ENCODE results near the gene HSD11B1L.
"Not testable (repeated sequence)": the region's sequence is repeated elsewhere in the genome, so short reads cannot be mapped to it uniquely, and the experiment has no call there.

The HSD11B1L gene

DNA sequence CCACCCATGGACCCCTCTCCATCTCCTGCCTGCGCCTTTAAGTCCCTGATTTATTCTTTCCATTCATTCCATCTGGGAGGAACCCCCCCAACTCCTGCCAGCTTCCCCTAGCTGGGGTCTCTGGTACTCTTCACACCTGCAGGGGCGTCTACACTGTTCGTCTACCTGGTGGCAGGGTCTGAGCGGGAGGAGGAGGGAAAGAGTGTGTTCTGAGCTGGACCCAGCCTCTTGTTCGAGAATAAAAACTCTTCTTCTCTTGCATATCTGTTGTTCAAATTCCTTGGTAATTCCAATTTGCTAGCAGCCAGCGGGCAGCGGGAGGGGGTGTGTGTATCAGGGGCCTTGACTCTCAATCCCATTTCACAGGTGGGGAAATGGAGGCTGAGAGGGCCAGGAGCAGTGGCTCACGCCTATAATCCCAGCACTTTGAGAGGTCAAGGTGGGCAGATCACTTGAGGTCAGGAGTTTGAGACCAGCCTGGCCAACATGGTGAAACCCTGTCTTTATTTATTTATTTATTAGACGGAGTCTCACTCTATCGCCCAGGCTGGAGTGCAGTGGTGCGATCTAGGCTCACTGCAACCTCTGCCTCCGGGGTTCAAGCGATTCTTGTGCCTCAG is 7.5 kb downstream of the HSD11B1L start:
- not testable (repeated sequence) for DNase-seq

DNA sequence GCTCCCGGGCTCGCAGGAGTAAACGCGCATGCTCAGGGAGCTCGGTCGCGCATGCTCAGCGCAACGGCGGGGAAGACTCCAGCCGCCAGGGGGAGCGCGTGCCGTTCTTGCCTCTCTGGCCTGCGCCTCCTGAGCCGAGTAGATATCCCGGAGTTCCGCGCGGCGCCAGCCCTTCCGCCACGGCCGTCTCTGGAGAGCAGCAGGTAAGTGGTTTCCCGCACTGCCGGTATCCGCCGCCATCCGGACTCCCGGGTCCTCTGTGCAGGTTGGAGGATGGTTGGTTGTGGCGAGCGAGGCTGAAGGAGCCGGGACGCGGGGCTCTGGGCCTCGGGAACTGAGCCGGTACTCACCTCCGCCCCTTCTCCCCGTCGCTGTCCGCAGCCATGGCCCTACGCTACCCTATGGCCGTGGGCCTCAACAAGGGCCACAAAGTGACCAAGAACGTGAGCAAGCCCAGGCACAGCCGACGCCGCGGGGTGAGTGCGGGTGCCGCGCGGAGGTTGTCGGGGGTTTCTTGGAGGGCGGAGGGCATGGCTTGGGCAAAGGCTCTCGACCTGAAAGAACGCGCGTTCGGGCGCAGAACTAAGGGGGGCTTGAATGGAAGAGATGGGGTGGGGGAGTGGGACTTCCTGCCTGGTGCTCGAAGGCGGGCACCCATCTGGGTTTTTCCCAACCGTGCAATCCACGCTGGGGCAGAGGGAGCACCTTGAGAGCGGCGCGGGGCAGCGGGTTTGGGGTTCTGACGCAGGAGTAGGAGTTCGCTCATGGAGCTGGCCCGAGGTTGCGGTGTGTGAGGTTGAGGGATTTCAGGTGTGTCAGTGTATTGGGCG is 9.5 kb downstream of the HSD11B1L start, which contains the start of gene RPL36:
Gene RPL36 (plus strand): TSS at position 171 of the 830 bp plus-strand sequence. CDS start 213 bp downstream, at position 384.
- DNase-seq: peak; percentile 95

DNA sequence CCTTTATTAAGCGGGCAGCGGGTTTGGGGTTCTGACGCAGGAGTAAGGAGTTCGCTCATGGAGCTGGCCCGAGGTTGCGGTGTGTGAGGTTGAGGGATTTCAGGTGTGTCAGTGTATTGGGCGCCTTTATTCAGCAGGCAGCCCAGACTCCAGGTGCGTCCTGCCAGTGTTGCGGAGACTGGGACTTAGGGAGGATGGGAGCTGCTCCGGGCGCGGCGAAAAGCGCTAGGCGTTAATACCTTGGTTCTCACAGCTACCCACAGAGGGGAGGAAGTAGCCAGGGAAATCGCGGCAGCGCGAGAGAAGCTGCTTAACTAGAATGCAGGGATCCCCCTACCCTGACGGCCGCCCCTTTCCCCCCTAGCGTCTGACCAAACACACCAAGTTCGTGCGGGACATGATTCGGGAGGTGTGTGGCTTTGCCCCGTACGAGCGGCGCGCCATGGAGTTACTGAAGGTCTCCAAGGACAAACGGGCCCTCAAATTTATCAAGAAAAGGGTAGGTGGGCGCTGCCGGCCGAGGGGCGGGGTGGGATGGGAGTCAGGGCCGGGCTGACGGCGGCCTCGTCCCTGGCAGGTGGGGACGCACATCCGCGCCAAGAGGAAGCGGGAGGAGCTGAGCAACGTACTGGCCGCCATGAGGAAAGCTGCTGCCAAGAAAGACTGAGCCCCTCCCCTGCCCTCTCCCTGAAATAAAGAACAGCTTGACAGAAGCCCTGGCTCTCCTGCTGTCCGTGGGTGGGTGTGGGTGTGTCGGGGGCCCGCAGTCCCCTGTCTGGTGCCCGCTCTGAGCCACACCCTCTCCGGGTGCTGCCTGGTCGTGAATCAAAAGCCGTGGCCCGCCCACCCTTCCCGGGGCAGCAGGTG is 10.4 kb downstream of the HSD11B1L start:
- DNase-seq: peak; percentile 49

DNA sequence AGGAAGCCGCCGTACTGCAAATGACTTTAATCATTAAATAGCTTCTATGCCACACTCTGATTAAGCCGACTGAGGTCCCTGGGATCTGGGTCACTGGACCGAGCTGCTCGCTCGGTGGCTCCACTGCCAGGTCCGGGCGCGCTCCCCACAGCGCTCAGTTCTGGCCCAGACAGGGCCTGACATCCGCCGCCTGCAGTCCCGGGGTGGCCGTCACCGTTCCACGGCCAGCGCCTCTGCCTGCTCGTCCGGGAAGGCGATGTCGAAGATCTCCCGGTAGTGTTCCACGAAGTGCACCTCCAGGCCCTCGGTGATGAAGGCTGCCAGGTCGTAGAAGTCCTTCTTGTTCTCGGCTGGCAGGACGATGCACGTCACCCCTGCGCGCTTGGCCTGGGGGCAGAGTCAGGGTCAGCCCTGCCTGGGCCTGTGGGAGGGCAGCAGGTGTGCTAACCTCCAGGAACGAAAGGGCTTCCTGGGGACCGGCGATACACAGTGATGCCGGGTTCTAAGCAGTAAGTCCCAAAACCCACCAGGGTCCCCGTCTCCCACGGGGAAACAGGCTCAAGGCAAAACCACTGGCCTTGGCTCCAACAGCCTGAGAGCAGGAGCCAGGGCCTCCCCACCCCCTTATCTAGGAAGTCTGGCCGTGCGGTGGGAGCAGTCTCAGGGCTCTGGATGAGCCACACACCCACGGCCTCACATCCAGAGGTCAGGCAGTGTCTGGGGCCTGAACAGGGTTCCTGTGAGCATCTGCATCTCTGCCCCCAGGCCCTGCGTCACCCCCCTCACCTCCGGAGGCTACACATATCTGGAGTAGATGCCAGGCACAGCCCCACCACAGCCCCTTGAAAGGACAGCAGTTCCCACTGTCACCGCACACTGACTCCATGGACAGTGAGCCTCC is 11.2 kb downstream of the HSD11B1L start:
- no peak for DNase-seq

DNA sequence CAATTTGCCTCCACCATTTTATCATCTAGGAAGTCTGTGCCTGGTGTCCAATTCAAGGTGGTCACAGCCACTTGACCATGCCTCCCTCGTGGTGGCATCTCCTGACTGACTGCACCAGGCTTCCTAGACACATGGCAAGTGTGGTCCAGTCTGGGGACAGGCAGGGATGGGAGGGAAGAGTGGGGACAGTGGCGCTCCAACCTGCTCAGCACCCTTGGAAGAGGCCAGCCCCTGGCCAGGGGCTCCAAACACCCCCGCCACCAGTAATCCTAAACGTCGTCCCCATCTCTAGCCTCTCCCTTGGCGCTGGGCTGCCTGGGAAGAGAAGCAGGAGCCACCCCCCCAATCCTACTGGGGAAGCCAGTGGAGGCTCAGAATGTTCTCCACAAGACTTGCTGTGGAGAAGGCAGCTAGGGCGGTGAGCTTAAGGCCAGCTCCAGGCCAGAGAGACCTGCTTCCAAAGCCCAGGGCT is 11.9 kb downstream of the HSD11B1L start:
- DNase-seq: no peak

DNA sequence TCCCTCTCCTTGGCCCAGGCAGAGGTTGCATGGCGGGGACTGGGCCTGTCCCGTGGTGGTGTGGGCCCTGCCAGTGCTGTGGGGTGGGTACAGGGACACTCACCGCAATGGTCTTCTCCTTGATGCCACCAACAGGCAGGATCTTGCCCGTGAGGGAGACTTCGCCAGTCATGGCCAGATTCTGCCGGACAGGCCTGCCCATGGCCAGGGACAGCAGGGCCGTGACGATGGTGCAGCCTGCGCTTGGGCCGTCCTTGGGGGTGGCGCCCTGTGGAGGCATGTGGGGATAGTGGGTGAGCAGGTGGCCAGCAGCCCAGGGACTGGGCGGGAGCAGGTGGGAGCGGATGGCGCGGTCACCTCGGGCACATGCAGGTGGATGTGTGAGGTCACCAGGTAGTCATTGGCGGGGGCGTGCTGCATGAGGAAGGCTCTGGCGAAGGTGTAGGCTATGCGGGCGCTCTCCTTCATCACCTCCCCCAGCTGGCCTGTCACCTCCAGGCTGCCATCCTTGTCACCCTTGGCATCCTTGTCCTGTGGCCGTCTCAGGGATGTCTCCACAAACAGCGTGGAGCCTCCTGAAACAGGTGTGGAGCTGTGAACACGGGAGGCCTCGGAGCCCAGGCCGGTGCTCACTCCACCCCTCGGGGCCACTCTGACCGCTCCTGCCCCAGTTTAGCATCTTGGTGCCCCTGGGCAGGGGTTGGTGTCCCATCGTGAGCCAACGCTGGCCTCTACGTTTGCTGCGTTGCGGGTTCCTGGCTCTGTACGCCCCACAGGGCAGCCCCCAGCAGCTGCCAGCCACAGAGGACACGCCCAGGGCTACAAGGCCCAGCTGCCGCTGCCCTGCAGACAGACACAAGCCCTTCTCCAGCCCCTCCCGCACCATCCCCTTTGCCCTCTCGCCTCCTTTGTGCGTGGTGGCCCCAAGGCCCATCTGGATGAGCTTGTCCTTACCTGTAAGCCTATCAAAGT is 12.7 kb downstream of the HSD11B1L start:
- no peak for DNase-seq

DNA sequence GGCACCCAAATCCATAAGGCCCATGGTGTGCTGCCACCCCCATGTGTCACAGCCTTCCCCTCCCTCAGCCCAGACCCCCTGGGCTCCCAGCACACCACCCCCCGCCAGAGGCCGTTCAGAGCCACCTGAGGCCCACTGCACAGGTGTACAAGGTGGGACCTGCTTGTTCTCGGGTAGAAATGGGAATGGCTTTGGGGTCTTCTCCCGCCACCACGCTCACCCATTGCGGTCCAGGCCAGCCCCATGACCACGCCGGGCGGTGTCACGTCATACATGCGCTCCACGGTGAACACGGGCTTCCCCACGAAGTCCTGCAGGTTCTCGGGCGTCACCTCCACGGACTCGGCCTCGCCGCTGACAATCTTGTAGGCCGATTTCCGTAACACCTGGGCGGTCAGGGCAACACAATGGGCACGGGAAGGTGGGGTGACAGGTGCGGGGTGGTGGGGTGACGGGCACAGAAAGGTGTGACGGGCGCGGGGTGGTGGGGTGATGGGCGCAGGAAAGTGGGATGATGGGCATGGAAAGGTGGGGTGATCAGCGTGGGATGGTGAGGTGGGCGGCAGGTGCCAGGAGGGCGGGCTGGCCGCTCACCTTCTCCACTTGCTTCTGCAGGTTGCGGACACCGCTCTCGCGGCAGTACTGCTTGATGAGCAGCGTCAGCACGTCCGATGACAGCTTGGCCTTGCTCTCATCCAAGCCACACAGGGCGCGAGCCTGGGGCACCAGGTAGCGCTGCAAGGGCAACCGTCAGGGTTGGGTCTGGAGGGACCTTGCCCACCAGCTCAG is 13.5 kb downstream of the HSD11B1L start:
- no peak for DNase-seq

DNA sequence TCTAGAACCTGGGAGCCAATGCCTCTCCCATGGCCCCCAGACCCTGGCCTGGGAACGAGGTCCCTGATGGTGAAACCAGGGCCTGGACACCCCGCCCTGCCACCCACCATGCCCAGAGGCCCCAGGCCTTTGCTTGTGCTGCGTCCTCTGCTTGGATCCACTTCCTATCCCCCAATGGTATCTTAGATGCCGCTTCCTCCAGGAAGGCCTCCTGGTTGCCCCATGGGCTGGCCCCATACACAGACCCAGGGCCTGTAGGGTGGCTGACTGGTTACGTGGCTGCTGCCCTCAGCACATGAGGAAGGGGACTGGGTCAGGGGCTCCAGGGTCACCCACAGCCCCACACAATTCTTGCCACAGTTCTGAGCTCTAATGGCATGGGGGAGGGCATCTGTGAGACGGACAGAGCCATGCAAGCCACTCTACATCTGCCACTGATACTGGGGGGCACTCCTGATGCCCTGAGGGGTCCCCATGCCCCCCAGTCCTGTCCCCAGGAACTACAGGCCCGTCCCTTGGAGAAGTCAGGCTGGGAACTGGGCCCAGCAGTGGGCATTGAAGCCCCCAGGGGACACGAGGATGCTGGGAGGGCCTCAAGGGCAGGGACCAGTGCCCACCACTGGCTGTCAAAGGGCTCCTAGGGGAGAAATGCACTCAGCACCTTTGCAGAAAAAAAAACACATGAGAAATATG is 14.3 kb downstream of the HSD11B1L start:
- DNase-seq: no peak

DNA sequence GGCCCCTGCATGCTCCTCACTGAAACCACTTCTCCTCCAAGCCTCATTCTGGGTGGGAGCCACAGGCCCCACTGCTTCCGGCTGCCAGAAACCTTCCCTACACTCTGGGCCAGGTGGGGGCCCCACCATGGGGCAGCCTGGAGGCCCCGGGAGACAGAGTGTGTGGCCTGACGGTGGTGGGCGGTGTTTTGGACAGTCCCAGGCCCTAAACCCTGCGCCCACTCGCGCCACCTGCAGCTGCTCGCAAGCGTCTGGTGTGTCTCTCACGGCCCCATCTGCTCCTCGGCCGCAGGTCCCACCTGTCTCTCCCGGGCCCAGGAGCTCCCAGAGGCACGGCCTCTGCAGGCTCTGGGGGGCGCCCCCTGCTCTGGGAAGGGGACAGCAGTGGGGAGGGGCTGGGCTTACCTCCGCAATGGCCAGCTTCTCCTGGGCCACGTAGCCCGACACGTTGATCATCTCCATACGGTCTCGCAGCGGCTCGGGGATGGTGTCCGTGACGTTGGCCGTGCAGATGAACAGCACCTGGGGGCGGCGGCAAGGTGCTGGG is 14.9 kb downstream of the HSD11B1L start:
- DNase-seq: no peak

DNA sequence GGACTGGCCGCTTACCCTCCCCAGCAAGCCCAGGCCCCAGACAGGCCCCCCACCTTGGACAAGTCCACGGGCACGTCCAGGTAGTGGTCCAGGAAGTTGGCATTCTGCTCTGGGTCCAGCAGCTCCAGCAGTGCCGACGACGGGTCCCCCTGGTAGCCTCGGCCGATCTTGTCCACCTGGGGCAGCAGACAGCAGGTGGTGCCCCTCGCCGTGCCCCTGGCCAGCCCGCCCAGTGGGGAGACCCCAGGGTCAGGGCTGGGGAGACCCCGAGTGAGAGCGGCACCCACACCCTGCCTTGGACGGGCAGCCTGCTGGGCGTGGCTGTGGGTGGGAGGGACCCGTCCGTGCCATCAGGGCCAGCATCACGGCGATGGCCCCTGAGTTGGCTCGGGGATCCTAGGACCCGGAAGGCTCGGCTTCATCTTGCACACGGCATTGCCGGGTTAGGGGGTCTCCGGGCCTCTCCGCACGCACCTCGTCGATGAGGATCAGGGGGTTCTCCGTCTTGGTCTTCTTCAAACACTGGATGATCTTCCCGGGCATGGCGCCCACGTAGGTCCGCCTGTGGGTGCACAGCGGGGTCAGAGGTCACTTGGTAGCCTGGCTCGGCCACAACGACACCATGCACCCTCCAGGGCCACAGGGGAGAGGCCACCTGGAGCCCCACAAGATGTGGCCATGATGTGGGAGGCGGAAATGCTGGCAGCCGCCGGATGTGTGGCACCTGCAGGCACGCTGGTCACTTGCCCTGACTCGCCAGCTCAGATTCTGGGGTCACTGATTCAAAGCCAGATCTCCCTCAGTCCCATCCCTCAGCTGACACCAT is 15.6 kb downstream of the HSD11B1L start:
- DNase-seq: no peak

DNA sequence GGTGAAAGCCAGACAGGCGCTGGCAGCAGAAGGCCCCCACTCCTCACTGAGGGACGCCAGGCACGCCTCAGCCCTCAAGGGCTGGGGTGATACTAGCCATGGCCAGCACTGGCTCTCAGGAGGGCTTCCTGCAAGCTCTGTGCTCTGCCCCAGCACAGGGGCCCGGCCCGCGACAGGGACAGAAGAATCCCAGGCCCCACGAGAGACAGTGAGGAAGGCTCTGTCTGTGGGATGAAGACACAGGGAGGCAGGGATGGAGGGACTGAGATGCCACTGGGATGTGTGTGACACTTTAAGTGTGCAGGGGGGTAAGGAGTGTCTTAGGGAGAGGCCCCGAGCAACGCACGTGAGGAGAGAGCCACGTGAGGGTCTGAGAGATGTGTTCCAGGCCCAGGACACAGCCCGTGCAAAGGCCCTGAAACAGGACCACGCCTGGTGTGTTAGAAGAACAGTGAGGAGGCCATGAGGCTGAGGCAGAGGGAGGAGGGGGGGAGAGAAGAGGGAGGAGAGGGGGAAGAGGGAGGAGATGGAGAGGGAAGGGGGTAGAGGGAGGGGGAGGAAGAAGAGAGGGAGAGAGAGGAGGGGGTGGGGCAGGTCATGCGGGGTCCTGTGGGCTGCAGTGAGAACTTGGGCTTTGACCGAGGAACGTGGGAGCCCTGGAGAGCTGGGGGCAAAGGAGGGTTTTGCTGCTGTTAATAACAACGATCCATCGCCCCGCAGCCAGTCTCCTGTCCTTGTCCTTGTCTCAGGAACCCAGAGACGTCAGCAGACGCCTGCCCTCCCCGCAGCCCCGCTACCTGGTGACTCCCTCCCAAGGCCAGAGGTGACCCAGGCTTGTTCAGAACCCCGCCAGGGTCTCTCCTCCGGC is 16.4 kb downstream of the HSD11B1L start:
- DNase-seq: no peak

DNA sequence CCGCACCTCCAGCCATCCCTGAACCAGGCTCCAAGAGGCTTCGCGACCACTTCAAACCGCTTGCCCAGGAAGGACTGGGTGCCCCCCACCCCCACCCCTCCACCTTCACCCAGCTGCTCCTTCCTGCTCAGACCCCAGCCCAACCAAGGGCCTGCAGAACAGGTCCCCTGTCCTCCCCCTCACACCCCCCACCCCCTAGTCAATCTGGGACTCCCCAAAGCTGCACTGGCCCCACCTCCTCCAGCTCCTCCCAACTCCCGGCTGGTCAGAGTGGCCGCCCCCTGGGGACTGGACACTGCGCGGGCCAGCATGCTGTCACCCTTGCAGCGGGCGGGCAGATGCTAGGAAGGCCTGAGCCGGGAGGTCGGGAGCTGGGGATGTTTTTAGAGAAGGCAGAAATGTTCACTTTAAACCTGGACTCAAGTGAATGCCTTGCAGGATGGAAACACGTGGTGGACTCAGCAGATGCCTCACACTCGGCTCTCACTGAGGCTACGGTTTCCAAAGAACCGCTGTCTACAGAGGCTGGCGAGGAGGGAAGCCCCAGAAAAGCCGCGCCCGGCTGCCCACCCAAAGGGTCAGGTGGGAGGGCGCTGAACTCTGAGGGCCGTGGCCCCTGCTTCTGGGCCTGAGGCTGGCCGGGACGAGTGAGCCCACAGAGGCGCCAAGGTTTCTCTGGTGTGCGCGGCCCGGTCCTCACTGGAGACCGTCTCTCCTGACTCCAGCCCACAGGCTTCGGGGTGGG is 17.2 kb downstream of the HSD11B1L start:
- no peak for DNase-seq

DNA sequence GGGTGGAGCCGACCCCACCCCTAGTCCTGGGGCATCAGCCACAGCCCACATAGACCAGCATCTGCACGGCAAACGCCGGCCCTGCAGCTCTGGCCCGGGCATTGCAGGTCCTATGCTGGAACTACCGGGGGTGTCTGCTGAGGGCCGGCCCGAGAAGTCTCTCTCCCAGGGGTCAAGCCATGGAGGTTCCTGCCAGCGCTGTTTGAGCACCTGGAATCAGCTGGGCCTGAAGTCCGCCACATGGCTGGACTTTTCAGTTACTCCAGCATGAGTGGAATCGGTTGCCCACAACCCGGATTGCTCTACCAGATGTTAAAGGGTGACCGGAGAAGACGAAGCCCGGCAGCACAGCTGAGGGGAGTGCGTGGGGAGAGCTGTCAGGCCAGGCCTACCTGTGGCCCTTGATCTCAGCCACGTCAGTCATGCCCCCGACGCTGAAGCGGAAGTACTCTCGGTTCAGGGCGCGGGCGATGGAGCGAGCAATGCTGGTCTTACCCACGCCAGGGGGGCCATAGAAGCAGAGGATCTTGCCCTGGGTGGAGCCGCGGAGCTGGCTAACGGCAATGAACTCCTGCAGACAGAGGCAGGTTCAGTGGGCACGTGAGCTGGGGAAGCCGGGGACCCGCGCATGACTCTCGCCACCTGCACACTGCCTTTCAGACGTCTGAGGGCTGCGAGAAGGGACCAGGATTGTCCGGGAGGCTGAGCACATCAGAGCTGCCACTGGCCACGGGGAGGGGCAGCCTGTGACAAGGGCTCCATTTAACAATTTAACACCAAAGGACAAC is 18.0 kb downstream of the HSD11B1L start:
- no peak for DNase-seq

DNA sequence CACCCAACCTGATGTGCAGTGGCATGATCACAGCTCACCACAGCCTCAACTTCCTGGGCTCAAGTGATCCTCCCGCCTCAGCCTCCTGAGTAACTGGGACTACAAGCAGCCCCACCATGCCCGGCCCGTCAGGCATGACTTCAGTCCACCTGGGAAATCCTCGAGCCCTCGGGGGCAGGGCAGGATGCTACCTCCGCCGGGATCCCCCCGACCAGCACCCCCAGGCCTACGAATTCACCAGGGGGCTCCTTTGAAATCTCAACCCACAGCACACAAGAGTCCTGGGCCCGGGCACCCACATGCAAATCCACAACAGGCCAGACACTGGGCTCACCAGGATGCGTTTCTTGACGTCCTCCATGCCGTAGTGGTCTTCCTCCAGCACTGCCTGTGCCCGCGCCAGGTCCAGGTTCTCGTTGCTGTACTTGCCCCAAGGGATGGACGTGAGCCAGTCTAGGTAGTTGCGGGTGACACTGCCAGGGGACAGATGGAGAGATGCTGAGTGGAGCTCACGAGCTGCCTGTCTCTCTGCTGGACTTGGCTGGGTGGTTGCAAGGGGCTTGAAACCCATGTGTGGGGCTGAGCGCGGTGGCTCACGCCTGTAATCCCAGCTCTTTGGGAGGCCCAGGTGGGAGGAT is 19.7 kb downstream of the HSD11B1L start:
- DNase-seq: no peak

DNA sequence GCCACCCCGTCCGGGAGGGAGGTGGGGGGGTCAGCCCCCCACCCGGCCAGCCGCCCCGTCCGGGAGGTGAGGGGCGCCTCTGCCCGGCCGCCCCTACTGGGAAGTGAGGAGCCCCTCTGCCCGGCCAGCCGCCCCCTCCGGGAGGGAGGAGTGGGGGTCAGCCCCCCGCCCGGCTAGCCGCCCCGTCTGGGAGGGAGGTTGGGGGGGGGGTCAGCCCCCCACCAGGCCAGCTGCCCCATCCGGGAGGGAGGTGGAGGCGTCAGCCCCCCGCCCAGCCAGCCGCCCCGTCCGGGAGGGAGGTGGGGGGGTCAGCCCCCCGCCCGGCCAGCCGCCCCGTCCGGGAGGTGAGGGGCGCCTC is 21.2 kb downstream of the HSD11B1L start:
- not testable (repeated sequence) for DNase-seq

All from fibroblast of skin of right biceps (primary cell).